ENCODE results near the gene DPH3.

Gene DPH3

DNA sequence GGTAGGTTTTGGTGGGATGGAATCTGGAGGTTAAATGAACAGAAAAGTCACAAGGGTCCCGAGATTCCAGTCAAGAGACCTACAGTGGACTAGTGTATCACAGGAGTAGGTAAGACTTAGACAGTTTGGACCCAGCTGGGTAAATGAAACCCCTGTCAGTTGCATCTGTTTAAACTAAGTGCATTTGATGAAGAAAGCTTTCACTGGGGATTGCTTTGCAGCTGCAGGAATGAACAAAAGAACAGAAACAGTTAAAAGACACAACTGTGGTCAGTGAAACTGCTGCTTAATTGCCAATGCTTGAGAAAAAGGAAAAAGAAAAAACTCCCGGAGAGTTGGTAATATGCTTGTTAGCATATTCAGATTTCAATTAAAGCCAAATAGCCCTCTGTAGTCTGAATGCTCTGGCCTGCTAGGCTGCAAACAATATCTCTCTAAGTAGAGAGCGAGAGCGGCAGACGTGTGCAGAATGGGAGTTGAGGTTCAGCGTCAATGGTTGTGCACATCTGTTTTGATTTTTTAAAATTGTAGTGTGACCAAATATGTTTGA is 37.4 kb upstream of the DPH3 start:
- Histone ChIP-seq H3K36me3 (ENCODE audit: insufficient read depth, low read length) (peaks cover 15% of the 10 kb centered on the region), H3K27ac (ENCODE audit: low read depth, low read length) (no peak overlapping the region), H3K9me3 (ENCODE audit: low read length) (no peaks in the 10 kb centered on the region), H3K4me3 (ENCODE audit: low read depth in 1 of 2, low read length in 2 of 2) (no peak overlapping the region), H3K4me1 (ENCODE audit: insufficient read depth, low read length) (peaks cover 9% of the 10 kb centered on the region), H3K9ac (ENCODE audit: low read length) (no peak overlapping the region), H3K27me3 (ENCODE audit: control insufficient read depth in 1 of 2, insufficient read depth in 2 of 2, low read length in 2 of 2) (no peaks in the 10 kb centered on the region)

DNA sequence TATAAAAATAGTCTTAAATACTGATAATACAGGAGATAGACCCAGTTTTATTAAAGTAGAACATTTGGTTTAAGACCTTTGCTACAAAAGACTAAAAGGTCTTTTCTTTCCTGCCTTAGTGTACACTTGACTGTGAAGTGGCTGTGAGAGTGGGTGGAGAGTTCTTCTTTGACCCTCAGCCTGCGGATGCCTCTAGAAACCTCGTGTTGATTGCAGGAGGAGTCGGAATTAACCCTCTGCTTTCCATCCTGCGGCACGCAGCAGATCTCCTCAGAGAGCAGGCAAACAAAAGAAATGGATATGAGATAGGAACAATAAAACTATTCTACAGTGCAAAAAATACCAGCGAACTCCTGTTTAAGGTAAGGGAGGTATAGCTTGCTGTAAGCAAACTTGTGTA is 36.8 kb upstream of the DPH3 start:
- no peak overlapping the region for H3K9ac ChIP-seq (ENCODE audit: low read length)
- H3K9me3 ChIP-seq (ENCODE audit: low read length): no peaks in the 10 kb centered on the region
- H3K27me3 ChIP-seq (ENCODE audit: control insufficient read depth in 1 of 2, insufficient read depth in 2 of 2, low read length in 2 of 2): no peaks in the 10 kb centered on the region
- H3K4me3 ChIP-seq (ENCODE audit: low read depth in 1 of 2, low read length in 2 of 2): no peak overlapping the region
- no peak overlapping the region for H3K27ac ChIP-seq (ENCODE audit: low read depth, low read length)
- H3K36me3 ChIP-seq (ENCODE audit: insufficient read depth, low read length): peaks cover 15% of the 10 kb centered on the region
- H3K4me1 ChIP-seq (ENCODE audit: insufficient read depth, low read length): peaks cover 9% of the 10 kb centered on the region

DNA sequence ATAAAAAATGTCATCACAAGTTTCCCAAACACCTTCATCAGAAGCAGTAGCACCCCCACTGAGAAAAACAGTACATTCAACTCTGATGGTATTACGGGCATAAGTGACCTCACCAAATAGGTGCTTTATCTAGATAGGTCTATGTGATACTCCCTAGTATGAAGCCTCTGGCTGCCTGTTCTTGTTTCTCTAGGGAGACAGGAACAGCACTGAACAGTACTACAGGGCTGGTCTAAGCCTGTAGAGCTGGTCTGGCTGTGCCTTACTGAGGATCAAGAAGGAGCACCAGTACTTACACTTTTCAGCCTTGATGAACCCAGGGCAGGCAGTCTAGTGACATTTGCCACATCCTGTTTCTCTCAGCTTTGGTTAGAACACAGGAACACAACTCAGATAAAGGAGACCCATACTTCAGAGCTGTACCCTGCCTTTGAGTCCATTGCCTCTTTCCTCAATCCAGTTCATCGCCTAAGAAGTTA is 36.2 kb upstream of the DPH3 start:
- Histone ChIP-seq H3K36me3 (ENCODE audit: insufficient read depth, low read length) (peaks cover 17% of the 10 kb centered on the region), H3K4me3 (ENCODE audit: low read depth in 1 of 2, low read length in 2 of 2) (no peak overlapping the region), H3K4me1 (ENCODE audit: insufficient read depth, low read length) (peaks cover 9% of the 10 kb centered on the region), H3K27ac (ENCODE audit: low read depth, low read length) (no peak overlapping the region), H3K27me3 (ENCODE audit: control insufficient read depth in 1 of 2, insufficient read depth in 2 of 2, low read length in 2 of 2) (no peaks in the 10 kb centered on the region), H3K9ac (ENCODE audit: low read length) (no peak overlapping the region), H3K9me3 (ENCODE audit: low read length) (no peaks in the 10 kb centered on the region)

DNA sequence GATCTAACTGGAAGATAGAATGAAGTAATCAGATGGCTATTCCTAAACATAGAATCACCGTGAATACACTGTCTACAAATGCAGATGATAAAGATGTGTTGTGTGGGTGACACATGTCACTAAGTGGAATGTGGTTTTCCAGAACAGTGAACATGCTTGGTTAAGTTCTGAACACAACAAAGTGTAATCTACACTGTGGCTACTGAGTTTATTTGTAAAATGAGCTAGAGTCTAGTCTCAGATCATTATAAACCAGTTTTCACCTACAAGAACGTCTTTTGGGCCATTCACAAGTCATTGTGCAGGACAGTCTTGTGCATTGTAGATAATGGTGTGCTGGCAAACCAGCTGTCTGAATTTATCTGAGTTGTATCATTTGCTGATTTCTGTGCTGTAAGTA is 35.6 kb upstream of the DPH3 start:
- H3K9me3 ChIP-seq (ENCODE audit: low read length): no peaks in the 10 kb centered on the region
- no peaks in the 10 kb centered on the region for H3K27me3 ChIP-seq (ENCODE audit: control insufficient read depth in 1 of 2, insufficient read depth in 2 of 2, low read length in 2 of 2)
- no peak overlapping the region for H3K9ac ChIP-seq (ENCODE audit: low read length)
- H3K4me1 ChIP-seq (ENCODE audit: insufficient read depth, low read length): peaks cover 9% of the 10 kb centered on the region
- H3K27ac ChIP-seq (ENCODE audit: low read depth, low read length): no peak overlapping the region
- no peak overlapping the region for H3K4me3 ChIP-seq (ENCODE audit: low read depth in 1 of 2, low read length in 2 of 2)
- H3K36me3 ChIP-seq (ENCODE audit: insufficient read depth, low read length): peaks cover 21% of the 10 kb centered on the region

DNA sequence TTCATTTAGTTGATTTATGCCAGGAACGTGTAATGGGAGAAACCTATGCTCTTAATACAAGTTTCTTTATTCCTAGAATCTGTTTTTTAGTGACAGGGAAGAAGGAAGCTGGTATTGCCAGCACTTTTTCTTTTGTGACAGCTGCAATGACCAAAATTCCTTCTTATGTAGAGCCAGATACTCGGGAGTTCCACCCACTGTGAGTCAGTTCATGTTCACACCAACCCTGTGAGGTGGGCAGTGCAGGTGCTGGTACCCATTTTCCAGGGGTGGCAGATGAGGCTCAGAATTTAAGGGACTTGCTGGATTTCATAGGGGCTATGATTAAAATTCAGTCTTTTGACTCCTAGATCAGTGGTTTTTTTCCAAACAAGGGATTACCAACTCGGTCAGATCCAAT is 35.0 kb upstream of the DPH3 start:
- Histone ChIP-seq H3K9me3 (ENCODE audit: low read length) (no peaks in the 10 kb centered on the region), H3K27ac (ENCODE audit: low read depth, low read length) (no peak overlapping the region), H3K9ac (ENCODE audit: low read length) (no peak overlapping the region)

DNA sequence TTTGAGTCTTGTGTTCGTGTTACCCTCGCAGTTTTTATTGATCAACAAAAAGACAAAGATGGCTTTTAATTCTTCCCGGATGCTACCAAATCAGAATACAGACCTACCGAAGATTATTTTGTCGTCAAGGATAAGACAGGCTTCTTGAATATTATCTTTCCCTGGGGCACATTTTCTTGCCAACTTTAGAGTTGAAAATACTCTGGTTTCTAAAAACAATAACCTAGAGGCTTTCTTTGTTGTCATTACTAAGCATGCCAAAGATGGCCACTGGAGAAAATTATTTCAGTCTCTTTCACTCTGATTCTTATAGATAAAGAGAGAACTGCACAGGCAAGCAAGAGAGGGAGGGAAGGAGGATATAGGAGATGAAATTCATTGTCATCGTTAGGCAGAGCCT is 34.1 kb upstream of the DPH3 start:
- Histone ChIP-seq H3K36me3 (ENCODE audit: insufficient read depth, low read length) (peaks cover 26% of the 10 kb centered on the region), H3K4me1 (ENCODE audit: insufficient read depth, low read length) (peaks cover 9% of the 10 kb centered on the region), H3K4me3 (ENCODE audit: low read depth in 1 of 2, low read length in 2 of 2) (no peak overlapping the region), H3K27ac (ENCODE audit: low read depth, low read length) (no peak overlapping the region), H3K27me3 (ENCODE audit: control insufficient read depth in 1 of 2, insufficient read depth in 2 of 2, low read length in 2 of 2) (no peaks in the 10 kb centered on the region), H3K9me3 (ENCODE audit: low read length) (no peaks in the 10 kb centered on the region), H3K9ac (ENCODE audit: low read length) (no peak overlapping the region)

More for the DNA sequence above, 35.0 kb upstream of the DPH3 start:
- Histone ChIP-seq H3K36me3 (ENCODE audit: insufficient read depth, low read length) (peaks cover 24% of the 10 kb centered on the region), H3K27me3 (ENCODE audit: control insufficient read depth in 1 of 2, insufficient read depth in 2 of 2, low read length in 2 of 2) (no peaks in the 10 kb centered on the region), H3K4me3 (ENCODE audit: low read depth in 1 of 2, low read length in 2 of 2) (no peak overlapping the region), H3K4me1 (ENCODE audit: insufficient read depth, low read length) (peaks cover 9% of the 10 kb centered on the region)

DNA sequence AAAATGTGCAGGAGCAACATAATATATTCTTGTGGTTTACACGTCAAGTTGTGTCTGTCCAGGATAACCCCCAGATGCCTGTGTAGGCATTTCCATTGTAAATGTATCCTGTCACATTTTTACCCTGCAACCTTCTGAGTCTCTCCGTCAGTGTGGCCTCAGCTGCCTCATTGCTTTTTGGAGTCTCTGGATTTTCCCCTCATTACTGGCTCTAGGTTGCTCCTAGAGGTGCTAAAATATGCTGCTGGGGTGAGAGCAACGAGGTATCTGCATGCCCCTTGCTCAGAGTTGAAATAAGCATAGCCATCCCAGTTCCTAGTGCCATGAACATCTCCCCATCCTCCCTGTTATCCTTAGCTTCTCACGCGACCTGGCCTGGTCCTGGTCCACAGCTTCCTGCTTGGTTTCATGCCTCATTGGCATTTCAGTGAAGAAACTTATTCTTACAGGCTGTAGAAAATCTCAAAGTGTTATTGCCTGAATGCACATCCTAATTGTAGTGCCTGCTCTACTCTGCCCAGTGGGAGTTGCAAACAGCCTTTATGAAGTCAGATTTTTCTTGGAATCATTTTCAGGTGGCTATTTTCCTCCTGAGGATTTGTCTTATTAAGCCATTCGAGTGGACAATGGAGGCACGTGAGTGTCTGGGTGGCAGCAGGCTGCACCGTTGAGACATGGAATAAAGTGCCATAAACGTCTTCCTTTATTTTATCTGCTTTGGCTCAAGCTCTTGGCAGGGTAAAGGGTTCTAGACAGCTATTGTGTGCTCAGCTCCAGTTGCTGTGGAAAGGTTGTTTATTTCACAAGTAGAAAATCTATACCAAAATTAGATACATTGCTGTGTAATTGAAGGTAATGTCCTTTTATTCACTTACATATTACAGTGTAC is 33.5 kb upstream of the DPH3 start:
- Histone ChIP-seq H3K4me3 (ENCODE audit: low read depth in 1 of 2, low read length in 2 of 2) (no peak overlapping the region), H3K27me3 (ENCODE audit: control insufficient read depth in 1 of 2, insufficient read depth in 2 of 2, low read length in 2 of 2) (no peaks in the 10 kb centered on the region), H3K9ac (ENCODE audit: low read length) (no peak overlapping the region), H3K36me3 (ENCODE audit: insufficient read depth, low read length) (peaks cover 26% of the 10 kb centered on the region), H3K9me3 (ENCODE audit: low read length) (no peaks in the 10 kb centered on the region), H3K4me1 (ENCODE audit: insufficient read depth, low read length) (peaks cover 9% of the 10 kb centered on the region), H3K27ac (ENCODE audit: low read depth, low read length) (no peak overlapping the region)

DNA sequence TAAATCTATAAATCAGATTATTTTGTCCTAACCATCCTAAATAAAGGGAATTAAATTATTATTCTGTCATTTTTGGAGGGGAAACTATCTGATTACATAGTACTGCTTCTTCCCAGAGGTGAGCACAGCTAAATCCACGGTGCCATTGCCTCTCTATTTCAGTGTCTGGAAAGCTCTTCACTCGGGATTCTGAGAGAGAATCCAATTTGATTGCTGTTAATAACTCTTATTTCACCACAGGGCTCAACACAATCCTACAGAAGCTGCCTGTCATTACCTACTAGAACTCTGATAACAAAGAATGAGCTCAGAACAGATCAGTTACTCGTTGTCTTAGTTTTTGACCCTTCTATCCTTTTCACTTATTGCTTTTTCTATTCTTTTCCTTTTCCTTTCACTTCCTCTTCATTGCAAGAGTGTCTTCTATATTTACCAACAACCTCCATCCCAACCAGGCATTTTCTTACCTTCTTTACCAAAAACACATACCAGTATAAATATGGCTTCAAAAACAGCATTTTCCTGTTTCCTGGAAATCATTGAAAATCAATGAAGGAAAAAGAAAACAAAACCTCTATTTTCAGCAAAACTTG is 30.7 kb upstream of the DPH3 start:
- Histone ChIP-seq H3K4me1 (ENCODE audit: insufficient read depth, low read length) (peaks cover 16% of the 10 kb centered on the region), H3K27me3 (ENCODE audit: control insufficient read depth in 1 of 2, insufficient read depth in 2 of 2, low read length in 2 of 2) (no peaks in the 10 kb centered on the region), H3K9me3 (ENCODE audit: low read length) (no peaks in the 10 kb centered on the region), H3K36me3 (ENCODE audit: insufficient read depth, low read length) (peaks cover 14% of the 10 kb centered on the region), H3K27ac (ENCODE audit: low read depth, low read length) (no peak overlapping the region), H3K4me3 (ENCODE audit: low read depth in 1 of 2, low read length in 2 of 2) (no peak overlapping the region), H3K9ac (ENCODE audit: low read length) (no peak overlapping the region)

DNA sequence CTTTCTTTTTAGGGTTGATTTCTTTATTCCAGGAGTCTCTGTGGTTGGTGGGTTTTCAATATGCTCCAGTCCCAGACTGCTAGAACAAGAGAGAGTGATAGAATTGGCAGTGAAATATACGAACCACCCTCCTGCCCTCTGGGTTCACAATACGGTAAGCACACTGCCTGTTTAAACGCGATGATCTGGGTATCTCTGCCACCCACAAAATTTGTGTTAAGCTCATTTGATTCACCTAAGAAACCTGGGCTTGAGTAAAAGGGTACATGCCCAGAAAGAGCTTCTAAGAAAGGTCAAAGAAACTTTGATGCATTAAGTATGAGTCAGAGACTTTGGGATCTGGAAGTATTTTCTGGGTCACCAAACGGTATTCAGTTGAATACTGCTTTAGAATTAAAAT is 30.1 kb upstream of the DPH3 start:
- Histone ChIP-seq H3K9me3 (ENCODE audit: low read length) (no peaks in the 10 kb centered on the region), H3K4me3 (ENCODE audit: low read depth in 1 of 2, low read length in 2 of 2) (no peak overlapping the region), H3K27me3 (ENCODE audit: control insufficient read depth in 1 of 2, insufficient read depth in 2 of 2, low read length in 2 of 2) (no peaks in the 10 kb centered on the region), H3K36me3 (ENCODE audit: insufficient read depth, low read length) (peaks cover 17% of the 10 kb centered on the region), H3K27ac (ENCODE audit: low read depth, low read length) (no peak overlapping the region), H3K9ac (ENCODE audit: low read length) (no peak overlapping the region), H3K4me1 (ENCODE audit: insufficient read depth, low read length) (peaks cover 17% of the 10 kb centered on the region)

DNA sequence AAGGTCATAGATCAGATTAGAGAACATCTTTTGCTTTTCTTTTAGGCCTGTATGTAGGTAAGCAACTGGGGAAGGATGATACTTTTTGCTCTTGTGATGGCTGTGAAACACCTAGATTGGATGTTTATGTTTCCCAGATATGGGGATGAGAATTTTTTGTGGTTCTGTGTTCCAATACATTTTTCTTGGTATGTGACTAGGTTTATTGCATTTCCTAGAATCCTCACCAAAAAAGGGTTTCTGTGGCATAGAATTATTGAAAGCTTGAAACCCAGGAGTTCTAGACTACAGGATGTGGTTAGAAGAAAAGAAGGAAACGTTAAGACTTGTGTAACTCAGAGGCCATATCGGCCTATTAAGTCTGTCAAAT is 26.1 kb upstream of the DPH3 start:
- Histone ChIP-seq H3K9ac (ENCODE audit: low read length) (no peak overlapping the region), H3K4me1 (ENCODE audit: insufficient read depth, low read length) (peaks cover 7% of the 10 kb centered on the region), H3K4me3 (ENCODE audit: low read depth in 1 of 2, low read length in 2 of 2) (no peak overlapping the region), H3K27ac (ENCODE audit: low read depth, low read length) (no peak overlapping the region), H3K27me3 (ENCODE audit: control insufficient read depth in 1 of 2, insufficient read depth in 2 of 2, low read length in 2 of 2) (no peaks in the 10 kb centered on the region), H3K36me3 (ENCODE audit: insufficient read depth, low read length) (peaks cover 15% of the 10 kb centered on the region), H3K9me3 (ENCODE audit: low read length) (no peaks in the 10 kb centered on the region)

DNA sequence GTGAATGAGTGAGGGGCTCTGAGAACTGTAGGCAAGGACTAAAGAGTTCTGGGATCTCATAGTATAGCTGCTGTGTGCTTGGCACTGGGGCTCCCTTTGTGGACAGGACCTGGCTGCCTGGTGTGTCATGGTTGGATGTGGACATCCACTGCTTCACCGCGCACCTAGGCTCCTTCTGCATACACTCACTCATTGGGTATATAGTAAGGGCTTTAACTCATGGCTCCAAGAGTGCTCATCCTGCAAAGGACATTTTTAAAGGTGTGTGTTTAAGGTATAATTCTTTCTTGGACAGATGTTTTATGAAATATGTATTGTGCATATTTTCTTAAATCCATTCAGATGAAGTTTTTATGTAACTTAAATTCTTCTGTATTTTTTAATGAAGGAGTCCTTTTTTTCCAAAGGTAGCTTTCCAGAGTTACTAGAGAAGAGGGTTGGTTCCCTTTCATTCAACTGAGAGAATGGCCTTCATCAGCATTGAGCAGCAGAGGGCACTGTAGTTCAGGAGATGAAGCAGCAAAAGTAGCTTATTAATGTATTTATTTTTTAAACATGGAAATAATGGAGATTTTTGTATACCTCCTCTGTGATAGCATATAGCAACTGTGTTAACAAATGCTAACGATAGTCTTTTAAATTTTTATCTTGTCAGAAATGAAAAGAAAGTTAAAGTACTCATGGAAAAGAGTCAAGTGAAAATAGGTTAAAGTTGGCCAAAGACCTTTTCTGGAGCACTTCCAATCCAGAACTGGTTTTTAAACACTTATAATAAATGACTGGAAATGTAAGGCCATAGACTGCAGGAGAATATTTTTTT is 25.5 kb upstream of the DPH3 start:
- no peak overlapping the region for H3K4me3 ChIP-seq (ENCODE audit: low read depth in 1 of 2, low read length in 2 of 2)
- H3K9me3 ChIP-seq (ENCODE audit: low read length): no peaks in the 10 kb centered on the region
- H3K36me3 ChIP-seq (ENCODE audit: insufficient read depth, low read length): peaks cover 9% of the 10 kb centered on the region
- H3K27ac ChIP-seq (ENCODE audit: low read depth, low read length): no peak overlapping the region
- peaks cover 7% of the 10 kb centered on the region for H3K4me1 ChIP-seq (ENCODE audit: insufficient read depth, low read length)
- no peaks in the 10 kb centered on the region for H3K27me3 ChIP-seq (ENCODE audit: control insufficient read depth in 1 of 2, insufficient read depth in 2 of 2, low read length in 2 of 2)
- no peak overlapping the region for H3K9ac ChIP-seq (ENCODE audit: low read length)

All from muscle layer of colon (tissue), 2 donors.